Esophagus squamous epithelium (tissue), 4 donors: ENCODE measurements around the gene PSMB5.

Experiments
- POLR2A ChIP-seq, 4 donors: fragments of 450-650 bp; IDR thresholded peaks; one replicate each; pipeline ENCODE4 v1.6.1; 2017; ENCODE audit warnings: antibody characterized with exemption in 4 of 4, mild to moderate bottlenecking in 4 of 4, moderate library complexity in 3 of 4
- TF ChIP-seq, protein P1 (sequence below), 6 experiments: fragments of 450-650 bp in 4 of 6; fragments of 200-600 bp in 2 of 6; sonication (generic) in 2 of 6; IDR thresholded peaks; one replicate each; pipeline ENCODE4 v1.5.1; 2016 to 2019; ENCODE audit warnings: antibody characterized with exemption in 6 of 6, mild to moderate bottlenecking in 4 of 6, moderate library complexity in 4 of 6

GRCh38 chr14:23009939-23010726 is 24.6 kb downstream of the PSMB5 start, which contains the start of gene C14orf93:
- TF ChIP-seq, protein P1, sequence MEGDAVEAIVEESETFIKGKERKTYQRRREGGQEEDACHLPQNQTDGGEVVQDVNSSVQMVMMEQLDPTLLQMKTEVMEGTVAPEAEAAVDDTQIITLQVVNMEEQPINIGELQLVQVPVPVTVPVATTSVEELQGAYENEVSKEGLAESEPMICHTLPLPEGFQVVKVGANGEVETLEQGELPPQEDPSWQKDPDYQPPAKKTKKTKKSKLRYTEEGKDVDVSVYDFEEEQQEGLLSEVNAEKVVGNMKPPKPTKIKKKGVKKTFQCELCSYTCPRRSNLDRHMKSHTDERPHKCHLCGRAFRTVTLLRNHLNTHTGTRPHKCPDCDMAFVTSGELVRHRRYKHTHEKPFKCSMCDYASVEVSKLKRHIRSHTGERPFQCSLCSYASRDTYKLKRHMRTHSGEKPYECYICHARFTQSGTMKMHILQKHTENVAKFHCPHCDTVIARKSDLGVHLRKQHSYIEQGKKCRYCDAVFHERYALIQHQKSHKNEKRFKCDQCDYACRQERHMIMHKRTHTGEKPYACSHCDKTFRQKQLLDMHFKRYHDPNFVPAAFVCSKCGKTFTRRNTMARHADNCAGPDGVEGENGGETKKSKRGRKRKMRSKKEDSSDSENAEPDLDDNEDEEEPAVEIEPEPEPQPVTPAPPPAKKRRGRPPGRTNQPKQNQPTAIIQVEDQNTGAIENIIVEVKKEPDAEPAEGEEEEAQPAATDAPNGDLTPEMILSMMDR (IDR thresholded peaks at IDR 0.05): peak in 1 of 6 experiments; percentile 1
- peak in 1 of 4 donors; percentile 32 for TF ChIP-seq POLR2A (IDR thresholded peaks at IDR 0.05)
